SIG-M5 treated with dmso at 0.1 percent for 504 hours (cell line): ENCODE data around the gene OLFM1.
A peak's percentile ranks its signal among the peaks of the same experiment; 100 is the strongest.

Experiments used
- DNase-seq: peaks from one replicate; lab custom pipeline; 2025; ENCODE audit not compliant: unreplicated experiment; lab: John Stamatoyannopoulos, UW

OLFM1 gene

DNA sequence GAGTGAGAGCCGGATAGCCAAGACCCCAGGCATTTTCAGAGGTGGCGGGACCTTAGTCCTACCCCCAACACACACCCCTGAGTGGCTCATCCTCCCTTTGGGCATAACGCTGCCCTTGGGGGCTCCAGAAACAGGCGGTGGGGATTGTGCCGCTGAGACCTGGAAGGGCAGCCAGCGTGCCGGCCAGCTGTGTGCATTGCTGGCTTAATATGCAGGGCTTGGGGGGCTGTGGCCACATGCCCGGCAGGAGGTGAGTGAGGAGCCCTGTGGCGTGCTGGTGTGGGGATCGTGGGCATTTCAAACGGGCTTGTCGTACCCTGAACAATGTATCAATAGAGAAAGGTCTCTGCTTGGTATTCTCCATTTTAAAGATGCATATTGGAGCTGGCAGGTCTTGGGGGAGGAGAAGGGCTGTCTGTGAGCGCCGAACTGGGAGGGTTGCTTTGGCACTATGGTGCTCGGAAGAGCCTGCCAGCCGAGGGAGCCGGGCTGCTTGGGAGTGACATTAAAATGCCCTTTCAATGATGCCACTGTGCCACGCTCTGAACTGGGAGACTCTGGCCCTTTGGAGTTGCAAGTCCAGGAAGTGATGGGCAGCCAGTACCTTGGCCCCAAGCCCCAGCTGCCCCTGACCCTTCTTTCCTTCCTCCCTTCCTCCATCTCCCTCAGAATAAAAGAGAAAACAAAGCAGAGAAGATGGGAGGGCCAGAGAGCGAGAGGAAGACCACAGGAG is 11.2 kb upstream of the OLFM1 start:
- no peak for DNase-seq

DNA sequence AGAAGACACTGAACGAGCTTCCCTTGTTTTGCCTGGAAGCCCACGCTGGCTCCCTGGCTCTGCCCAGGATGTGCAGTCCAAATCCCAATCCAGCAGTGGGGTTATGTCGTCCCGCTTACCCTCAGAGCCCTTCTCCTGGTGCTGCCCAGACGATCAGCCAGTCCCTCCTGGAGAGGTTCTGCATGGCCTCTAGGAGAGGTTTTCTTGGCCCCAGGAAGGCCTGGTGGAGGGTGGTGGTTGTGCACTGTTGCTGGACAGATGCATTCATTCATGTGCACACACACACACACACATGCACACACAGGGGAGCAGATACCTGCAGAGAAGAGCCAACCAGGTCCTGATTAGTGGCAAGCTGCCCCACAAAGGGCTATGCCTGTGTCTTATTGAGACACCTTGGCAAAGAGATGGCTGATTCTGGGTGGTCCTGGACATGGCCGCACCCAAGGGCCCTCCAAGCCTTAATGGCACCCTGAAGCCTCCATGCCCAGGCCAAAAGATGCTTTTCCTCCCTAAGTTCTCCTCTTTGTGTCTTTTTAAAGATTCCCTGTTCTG is 10.5 kb upstream of the OLFM1 start:
- no peak for DNase-seq

DNA sequence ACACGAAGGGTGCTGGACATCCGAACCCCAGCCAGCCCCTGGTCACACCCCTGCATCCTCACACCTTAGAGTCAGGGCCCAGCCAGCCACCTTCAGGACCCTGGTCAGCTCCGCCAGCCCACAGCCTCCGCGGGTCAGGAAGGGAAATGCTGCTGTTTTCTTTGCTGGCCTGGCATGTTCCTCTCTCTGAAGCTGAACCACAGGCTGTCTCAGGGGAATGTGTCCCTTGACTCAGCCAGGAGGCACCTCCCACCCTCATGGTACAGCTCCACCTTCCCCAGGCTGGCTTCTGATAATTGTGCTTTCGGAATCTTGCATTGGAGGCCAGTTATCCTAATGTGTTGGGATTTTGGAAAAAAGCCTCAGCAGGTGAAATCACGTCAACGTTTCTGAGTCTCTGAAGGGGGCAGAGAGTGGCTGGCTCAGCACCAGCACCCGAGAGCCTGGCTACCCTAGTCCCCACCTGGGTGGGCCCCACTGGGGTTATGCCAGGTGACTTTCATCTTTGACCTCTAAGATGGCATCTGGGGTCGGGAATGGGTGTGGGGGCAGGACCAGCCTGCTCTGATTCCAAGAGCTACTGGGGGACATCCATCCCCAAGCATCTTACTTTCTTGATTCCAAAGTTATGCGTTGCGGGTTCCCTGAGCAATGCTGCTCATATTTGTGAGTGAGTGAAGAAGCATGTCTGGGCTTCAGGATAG is 9.8 kb upstream of the OLFM1 start:
- peak; percentile 1 for DNase-seq

DNA sequence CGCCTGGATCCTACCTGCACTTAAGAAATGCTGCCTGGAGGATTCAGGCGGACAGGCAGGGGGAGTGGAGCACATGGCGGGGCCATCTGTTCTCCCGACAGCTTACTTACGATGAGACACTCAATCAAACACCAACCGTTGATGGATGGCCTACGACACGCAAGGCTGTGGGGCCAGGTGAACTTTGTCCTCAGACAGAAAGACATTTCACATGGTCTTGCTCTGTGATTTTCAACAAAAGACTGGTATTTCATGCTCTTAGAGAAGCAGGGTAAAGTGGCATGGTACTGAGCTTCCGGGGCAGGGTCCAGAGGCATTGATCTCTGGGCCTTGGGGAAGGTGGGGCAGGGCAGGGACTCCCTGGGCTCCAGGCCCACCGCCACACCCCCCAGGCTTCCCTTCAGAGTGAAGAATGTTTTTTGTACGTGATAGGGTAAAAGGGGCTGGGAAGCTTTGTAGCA is 9.1 kb upstream of the OLFM1 start:
- no peak for DNase-seq

DNA sequence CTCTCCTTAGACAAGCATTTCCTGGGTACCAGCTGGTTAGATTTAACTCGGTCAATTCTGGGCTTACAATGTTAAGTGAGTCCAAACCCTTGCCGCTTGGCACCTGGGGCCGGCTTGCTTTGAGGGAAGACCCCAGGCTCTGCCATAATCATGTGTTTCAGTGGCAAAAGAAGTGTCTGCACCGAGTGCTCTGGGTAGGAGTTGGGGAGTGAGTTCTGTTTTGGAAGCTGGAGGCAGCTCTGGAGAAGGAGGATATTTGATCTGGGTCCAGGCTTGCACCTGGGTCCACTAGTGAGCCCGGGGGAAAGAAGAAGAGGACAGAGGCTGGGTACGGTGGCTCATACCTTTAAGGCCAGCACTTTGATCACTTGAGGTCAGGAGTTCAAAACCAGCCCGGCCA is 8.4 kb upstream of the OLFM1 start:
- DNase-seq, result no peak

DNA sequence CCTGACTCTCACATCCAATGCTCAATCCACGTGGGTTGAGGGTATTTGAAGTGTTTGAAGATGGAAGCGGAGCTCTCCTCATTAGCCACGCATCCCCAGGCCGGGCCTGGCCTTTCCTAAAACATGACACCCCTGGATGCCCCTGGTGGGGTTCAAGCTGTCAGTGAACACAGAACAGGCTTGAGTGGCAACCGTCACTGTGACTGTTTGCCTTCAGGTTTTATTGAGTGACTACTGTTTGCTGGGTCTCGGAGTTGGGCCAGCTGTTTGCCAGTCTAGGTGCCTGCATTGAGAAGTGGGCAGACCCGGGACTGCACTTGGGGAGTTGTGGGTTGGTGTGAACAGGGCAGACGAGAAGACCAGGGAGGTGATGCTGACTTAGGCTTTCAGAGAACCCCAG is 7.8 kb upstream of the OLFM1 start:
- no peak for DNase-seq

DNA sequence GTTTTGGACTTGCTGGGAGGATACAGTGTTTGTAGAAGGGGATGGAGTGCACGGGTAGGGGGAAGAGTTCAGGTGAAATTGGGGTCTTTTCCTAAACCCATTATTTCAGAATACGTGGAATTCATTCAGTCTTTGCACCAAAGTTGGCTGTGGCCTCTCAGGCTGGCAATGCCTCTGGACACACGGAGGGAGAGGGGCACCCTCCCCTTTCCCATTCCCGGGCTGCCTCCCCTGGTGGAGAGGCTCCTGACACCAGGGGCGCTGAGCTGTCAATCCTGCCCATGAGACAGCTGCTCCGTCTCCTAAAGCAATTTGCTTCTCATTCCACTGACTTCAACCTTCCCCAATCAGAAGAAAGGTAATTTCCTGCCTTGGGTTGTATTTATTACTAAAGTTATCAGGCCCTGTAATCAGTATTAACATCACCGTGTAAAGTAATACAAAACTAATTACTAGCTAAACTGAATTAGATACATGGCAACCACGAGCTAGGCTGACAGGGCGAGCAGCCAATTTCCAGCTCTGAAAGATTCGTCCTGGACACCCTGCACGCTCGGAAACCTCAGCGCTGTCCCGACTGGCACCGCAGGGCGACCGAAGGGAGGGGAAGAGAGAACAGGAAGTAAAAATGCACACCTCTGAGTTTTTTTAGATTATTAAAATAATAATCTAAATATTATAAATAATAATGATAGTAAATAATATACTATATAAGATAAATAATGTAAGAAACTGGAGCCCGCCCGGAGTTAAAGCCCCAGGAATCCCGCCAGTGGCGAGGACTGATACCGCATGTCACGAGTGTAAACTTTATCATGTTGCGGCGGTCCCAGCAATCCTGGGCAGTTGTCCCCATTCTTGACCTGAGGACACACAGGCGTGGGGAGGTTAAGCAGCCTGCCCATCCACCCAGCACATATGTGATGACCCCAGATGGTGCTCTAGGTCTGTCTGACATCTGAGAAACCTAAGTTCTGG is 6.9 kb upstream of the OLFM1 start:
- DNase-seq, result no peak

DNA sequence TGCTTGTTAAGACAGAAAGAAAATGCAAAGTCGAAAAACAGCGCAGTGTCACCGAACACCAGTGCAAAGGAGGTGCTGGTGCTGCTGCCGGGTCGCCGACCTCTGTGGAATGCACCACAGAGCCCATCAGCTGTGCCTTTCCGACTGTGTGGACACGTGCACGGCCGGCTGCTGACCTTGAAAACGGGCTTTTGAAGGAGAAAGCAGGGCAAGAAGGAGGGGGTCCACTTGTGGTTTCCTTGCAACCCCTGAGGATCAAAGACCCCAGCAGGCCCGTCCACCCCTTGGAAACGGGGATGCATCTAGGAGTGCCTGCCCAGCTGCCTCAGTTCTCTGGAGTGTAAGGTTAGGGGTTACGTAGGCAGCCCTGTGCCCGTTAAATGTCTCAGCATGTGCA is 6.2 kb upstream of the OLFM1 start:
- no peak for DNase-seq

DNA sequence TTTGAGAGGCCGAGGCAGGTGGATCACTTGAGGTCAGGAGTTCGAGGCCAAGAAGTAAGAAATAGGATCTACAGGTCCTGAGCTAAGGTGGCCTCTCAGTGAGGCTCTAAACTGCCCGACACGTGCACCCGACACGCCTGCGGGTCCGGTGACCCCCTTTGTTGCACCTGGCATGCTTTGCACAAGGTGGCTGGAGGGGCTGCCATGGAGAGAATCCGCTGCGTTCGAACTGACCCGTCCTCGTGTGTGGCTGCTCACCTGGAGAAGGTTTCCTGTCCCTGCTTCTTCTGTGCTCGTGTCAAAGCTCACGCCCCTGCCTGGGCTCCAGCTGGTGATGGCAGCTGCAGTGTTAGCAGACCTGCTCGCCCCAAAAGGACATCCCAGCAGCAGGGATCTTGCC is 5.7 kb upstream of the OLFM1 start:
- no peak for DNase-seq

DNA sequence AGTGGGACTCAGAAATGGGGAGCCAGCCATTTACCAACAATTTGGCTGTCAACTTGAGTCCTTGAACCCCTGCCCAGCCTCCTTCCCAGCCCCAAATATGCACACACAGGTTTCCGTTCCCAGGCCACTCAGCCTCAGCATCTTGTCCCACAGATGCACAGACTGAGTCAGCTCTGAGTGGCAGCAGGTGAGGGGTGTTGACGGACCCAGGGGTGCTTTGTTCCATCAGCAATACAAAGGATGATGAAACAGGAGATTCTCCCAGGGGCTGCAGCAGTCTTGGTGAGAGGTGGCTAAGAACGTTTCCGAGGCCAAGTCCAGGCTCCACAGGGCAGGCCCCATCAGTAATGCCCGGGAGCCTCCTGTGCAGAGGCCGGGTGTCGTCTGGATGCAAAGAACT is 4.9 kb upstream of the OLFM1 start:
- DNase-seq, result no peak

DNA sequence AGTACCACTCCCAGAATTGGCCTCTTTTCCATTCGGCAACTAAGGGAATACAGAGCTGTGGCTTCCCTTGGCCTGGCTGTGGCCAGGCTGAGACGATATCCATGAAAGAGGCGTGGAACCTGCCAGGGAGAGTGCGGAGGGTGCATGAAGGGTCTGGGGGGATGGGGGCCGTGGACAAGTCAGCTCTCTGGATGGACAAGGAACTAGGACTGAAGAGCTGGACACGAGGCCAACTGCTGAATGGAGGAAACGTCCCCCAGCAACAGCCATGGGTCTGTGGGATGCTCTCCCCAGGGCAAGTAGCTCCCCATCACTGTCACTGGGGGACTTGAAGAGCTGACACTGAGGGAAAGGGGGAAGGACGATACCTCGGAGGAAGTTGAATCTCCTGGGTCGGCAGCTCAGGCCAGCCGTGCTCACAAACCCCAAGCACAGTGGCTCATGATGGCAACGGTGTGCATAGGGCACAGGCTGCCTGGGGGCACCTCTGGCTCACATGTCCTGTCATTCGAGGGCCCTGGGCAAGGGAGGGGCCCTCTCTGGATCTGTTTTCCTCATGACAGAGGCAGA is 4.1 kb upstream of the OLFM1 start:
- no peak for DNase-seq

DNA sequence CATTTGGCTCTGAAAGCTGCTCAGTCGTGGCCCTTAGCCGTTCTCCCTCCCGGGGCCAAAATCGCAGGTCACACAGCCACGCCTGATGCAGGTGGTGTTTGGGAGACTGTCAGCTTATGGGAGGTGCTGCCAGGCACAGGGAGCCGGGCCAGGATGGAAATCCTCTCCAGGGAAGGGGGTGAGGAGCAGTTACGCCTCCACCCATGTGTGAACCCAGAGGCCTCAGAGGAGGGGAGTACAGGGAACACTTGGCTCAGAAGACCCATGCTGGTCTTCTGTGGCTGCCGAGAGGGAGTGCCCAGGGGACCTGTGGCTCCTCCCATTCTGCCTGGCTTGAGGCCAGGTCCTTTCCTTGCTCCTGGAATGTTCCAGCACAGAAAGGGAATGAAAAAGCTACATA is 3.6 kb upstream of the OLFM1 start:
- DNase-seq, result no peak

DNA sequence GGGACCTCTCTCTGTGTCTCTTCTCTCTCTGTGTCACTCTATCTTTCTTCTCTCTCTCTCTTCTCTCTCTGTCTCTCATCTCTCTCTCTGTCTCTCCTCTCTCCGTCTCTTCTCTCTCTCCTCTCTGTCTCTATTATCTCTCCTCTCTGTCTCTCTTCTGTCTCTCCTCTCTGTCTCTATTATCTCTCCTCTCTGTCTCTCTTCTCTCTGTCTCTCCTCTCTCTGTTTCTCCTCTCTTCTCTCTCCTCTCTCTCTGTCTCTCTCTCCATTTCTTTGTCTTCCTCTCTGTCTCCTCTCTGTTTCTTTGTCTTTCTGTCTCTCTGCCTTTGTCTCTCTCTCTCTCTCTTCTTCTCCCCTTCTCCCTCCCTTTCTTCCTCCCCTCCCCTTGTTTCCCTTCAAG is 3.2 kb upstream of the OLFM1 start:
- no peak for DNase-seq

DNA sequence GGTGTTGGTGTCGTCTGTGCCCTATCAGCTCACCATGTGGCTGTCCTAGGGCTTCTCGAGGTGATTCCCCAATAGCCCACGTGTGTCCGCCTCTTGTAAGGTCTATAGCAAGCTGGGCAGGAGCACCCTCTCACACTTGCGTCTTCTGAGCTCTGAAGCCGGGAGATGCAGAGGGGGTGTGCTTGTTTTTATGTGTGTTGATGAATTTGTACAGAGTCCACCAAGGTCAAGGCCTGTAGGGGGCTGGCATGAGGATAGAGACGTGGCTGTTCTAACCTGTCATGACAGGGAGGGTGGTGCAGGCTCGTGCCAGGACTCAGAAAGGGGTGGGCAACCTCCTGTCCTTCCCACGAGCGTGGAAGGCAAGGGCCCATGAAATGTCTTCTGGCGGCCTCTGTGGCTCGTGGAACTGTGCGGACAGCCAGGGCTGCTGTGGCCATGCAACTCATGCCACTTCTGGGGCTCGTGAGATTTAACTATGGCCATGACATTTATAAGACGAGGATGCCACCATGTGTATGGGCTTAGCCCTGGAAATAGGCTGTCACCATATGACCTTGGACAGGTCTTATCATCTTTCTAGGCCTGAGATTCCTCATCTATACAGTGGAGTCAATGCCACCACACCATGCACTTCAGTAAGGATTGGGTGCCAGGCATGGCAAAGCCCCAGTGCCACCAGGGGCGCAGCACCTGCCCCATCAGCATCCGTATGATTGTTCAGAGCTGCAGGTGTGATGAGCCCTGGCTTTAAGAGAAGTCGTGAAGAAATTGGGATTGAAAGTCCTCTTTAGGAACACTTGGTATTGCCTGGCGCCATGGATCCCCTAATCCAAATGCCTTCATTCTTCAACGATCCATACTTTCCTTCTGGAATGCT is 2.3 kb upstream of the OLFM1 start:
- DNase-seq, result no peak

DNA sequence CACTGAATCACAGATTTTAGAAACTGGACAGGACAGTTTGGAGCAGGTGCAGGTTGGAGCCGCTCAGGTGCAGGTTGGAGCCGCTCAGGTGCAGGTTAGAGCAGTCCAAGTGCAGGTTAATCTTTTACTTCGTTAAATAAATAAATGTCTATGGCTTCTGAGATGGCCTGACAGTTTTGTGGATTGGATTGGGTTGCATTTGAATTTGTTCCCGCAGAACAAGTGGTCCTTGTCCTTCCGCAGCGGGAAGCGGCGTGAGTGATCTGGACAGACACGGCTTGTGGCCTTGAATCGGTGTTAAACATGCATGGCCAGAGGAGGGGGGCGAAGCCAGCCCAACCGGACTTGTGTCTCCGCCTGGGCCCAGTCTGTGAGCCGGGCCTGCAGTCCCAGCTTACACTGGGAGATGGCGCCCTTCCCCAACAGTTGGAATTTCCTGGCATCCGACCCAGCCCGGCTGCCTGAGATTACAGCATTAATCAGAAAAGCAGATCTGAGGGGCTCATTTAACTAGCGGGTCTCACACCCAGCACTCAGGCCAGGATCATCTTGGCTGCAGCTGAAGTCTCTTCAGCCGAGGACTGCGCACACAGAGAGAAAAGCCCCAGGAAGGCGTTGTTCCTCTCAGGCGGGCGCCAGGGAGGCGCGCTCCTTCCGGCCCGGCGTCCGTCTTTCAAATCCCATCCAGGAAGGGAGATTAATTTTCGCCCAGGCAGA is 1.5 kb upstream of the OLFM1 start:
- DNase-seq, result peak; percentile 26

DNA sequence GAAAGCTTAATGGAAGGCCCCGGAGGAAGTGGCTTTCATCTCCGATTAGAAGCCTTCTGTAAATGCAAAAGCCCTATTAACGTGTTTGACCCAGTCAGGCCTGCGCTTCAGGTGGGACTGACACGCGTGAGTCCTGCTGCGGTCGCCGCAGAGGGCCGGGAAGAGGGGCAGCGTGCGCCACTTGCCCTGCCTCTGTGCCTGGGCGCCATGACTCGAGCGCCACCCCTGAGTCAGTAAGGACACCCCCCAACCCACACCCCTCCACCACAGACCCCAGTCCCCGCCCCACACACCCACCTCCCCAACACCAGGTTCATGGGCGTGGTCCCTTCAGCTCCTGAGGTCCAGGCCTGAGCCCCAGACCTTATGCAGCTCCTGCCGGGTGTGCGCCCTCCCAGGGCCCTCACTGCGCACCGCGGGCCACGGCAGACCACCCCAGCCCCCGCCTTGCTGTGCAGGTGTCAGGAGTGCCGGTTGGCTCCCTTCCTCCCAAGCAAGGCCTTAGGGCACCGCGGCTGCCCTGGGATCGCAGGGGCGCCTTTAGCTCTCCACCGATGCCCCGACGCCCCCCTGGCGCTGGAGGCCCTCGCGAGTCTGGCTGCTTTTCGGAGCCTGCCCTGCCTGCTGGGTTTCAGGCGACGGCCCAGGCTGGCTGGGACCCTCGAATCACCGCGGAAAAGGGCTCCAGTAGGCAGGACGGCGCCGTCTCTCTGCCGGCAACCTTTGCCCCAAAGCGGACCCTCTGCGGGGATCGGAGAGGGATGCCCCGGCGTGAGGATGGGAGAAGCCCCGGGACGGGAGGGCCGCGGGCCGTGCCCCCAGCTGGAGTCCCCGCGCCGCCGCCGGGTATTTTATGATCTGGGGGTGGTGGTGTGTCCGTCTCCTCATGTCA is 625 bp upstream of the OLFM1 start:
- no peak for DNase-seq

DNA sequence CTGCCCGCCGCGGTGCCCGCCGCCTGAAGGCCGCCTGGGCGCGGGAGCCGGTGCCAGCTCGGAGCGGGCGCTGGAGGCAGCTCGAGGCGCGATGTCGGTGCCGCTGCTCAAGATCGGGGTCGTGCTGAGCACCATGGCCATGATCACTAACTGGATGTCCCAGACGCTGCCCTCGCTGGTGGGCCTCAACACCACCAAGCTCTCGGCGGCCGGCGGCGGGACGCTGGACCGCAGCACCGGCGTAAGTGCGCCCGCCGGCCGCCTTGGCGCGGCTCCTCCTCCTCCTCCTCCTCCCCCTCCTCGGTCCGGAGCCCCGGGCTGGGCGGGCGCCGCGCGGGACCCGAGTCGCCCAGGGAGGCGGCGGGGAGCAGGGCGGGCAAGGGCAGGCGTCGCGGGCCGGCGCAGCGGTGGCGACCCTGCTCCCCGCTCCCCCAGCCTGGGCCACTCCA is 455 bp downstream of the OLFM1 start:
- no peak for DNase-seq

DNA sequence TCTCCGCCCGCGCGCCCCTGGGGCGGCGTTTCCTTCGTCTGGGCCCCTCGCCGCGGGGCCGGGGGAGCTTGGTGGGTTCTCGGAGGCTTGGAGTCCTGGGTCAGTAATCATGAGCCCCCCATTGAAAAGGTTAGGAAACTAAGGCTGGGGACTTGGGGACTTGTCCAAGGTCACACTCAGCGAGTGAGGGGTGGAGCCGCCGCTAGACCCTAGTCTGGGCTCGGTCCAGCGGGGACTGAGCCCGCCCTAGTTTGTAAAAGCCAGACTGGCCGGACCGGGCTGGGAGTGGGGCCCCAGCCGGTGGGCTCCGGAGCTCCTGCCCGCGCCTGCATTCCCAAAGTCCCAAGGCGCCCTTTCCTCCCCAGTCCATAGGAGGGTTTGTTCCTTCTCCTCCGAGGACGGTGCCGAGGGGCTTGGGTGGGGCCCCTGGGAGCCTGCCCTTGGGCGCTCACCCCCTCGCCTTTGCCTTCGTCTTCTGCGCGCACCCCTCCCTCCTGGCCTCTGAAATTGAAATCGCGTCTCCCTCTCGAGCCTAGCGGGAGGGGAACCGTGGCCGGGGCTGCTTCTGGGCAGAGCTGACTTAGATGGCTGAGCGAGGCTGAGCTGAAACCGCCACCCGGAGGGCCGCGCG is 995 bp downstream of the OLFM1 start:
- DNase-seq, result no peak
